Measurements from ENCODE around the gene MPL. TPM values are rescaled to one million over a fixed set of nuclear protein-coding genes. Genes with fewer than 3 reads are reported as not detected.

The MPL gene
- polyA plus RNA-seq, 1 donor (not counting 4 experiments of a cell fraction or from before 2014, with no cell fraction given) = not detected

GRCh38 chr1:43307458-43308158 lies 30.0 kb upstream of the MPL start:
- H3K9ac ChIP-seq (ENCODE audit: control insufficient read depth, extremely low read depth, insufficient read depth, low read length) = no peak overlapping the region
- no peaks in the 10 kb centered on the region for H3K9me3 ChIP-seq (ENCODE audit: control insufficient read depth, low read depth, low read length)
- H3K4me3 ChIP-seq (ENCODE audit: control insufficient read depth in 2 of 3, extremely low read depth in 1 of 3, insufficient read depth in 2 of 3, low read depth in 1 of 3, low read length in 3 of 3) = no peak overlapping the region
- no peaks in the 10 kb centered on the region for H4K20me1 ChIP-seq (ENCODE audit: control insufficient read depth, extremely low read depth, insufficient read depth, low read length)
- dilution Hi-C loops (cut with MboI; ENCODE audit: extremely low pct_ligation_motif_present, low sequenced_read_pairs) = no loop called here
- H3K4me1 ChIP-seq (ENCODE audit: control insufficient read depth, extremely low read depth, insufficient read depth, low read length) = no peaks in the 10 kb centered on the region
- no peak overlapping the region for H3K27ac ChIP-seq (ENCODE audit: control insufficient read depth, insufficient read depth, low read length)
- no peak overlapping the region for H2AFZ ChIP-seq (ENCODE audit: control insufficient read depth, low read length)
- no peaks in the 10 kb centered on the region for H3K9me1 ChIP-seq (ENCODE audit: control insufficient read depth, extremely low read depth, insufficient read depth, low read length)
- FAIRE-seq = no peak
- H3K27me3 ChIP-seq (ENCODE audit: control insufficient read depth, extremely low read depth, insufficient read depth, low read length) = peaks cover 12% of the 10 kb centered on the region
- TF ChIP-seq EZH2 (IDR thresholded peaks at IDR 0.05; ENCODE audit: low read length) = no peak
- TF ChIP-seq CTCF (optimal IDR thresholded peaks at IDR 0.05 in 1 of 3, IDR thresholded peaks at IDR 0.05 in 1 of 3, conservative IDR thresholded peaks at IDR 0.05 in 1 of 3; ENCODE audit: extremely low read depth in 1 of 3, insufficient read depth in 2 of 3, low read length in 3 of 3) = no peak
- no peak overlapping the region for H3K4me2 ChIP-seq (ENCODE audit: control insufficient read depth, extremely low read depth, insufficient read depth, low read depth, low read length)
- H3K36me3 ChIP-seq (ENCODE audit: control insufficient read depth in 2 of 2, extremely low read depth in 1 of 2, insufficient read depth in 2 of 2, low read length in 2 of 2) = no peaks in the 10 kb centered on the region
- no peak for DNase-seq (ENCODE audit: low read depth, low spot score)
- no peaks in the 10 kb centered on the region for H3K79me2 ChIP-seq (ENCODE audit: control insufficient read depth, insufficient read depth, low read length)

- no peak for DNase-seq (ENCODE audit: low read depth, low spot score)
- Histone ChIP-seq H3K9me1 (ENCODE audit: control insufficient read depth, extremely low read depth, insufficient read depth, low read length) (no peaks in the 10 kb centered on the region), H3K9me3 (ENCODE audit: control insufficient read depth, low read depth, low read length) (no peaks in the 10 kb centered on the region), H4K20me1 (ENCODE audit: control insufficient read depth, extremely low read depth, insufficient read depth, low read length) (no peaks in the 10 kb centered on the region), H3K9ac (ENCODE audit: control insufficient read depth, extremely low read depth, insufficient read depth, low read length) (no peak overlapping the region), H2AFZ (ENCODE audit: control insufficient read depth, low read length) (no peak overlapping the region), H3K79me2 (ENCODE audit: control insufficient read depth, insufficient read depth, low read length) (no peaks in the 10 kb centered on the region), H3K4me1 (ENCODE audit: control insufficient read depth, extremely low read depth, insufficient read depth, low read length) (no peaks in the 10 kb centered on the region), H3K4me3 (ENCODE audit: control insufficient read depth in 2 of 3, extremely low read depth in 1 of 3, insufficient read depth in 2 of 3, low read depth in 1 of 3, low read length in 3 of 3) (no peak overlapping the region), H3K4me2 (ENCODE audit: control insufficient read depth, extremely low read depth, insufficient read depth, low read depth, low read length) (no peak overlapping the region), H3K27ac (ENCODE audit: control insufficient read depth, insufficient read depth, low read length) (no peak overlapping the region), H3K36me3 (ENCODE audit: control insufficient read depth in 2 of 2, extremely low read depth in 1 of 2, insufficient read depth in 2 of 2, low read length in 2 of 2) (no peaks in the 10 kb centered on the region), H3K27me3 (ENCODE audit: control insufficient read depth, extremely low read depth, insufficient read depth, low read length) (peaks cover 9% of the 10 kb centered on the region)
- no peak for FAIRE-seq
- TF ChIP-seq EZH2 (IDR thresholded peaks at IDR 0.05; ENCODE audit: low read length) = no peak
- TF ChIP-seq CTCF (optimal IDR thresholded peaks at IDR 0.05 in 1 of 3, IDR thresholded peaks at IDR 0.05 in 1 of 3, conservative IDR thresholded peaks at IDR 0.05 in 1 of 3; ENCODE audit: extremely low read depth in 1 of 3, insufficient read depth in 2 of 3, low read length in 3 of 3) = no peak
- dilution Hi-C loops (cut with MboI; ENCODE audit: extremely low pct_ligation_motif_present, low sequenced_read_pairs) = no loop called here
These were observed 28.8 kb upstream of the MPL start for GRCh38 chr1:43308635-43309404.

Measured in keratinocyte (primary cell).